PFSK-1 (cell line): ENCODE results near the gene LAMA3. TPM values are rescaled to one million over a fixed set of nuclear protein-coding genes. Genes with fewer than 3 reads are reported as not detected.

Experiments used
- FOXP2 ChIP-seq: optimal IDR thresholded peaks from 2 replicates; pipeline ENCODE3; 2011; ENCODE audit warnings: borderline replicate concordance, control low read depth, inconsistent platforms; ENCODE audit not compliant: insufficient read depth; ENCODE audit errors: extremely low read length, extremely low read depth
- POLR2AphosphoS5 ChIP-seq: IDR thresholded peaks from 2 replicates; pipeline ENCODE4 v1.6.1; 2012; ENCODE audit warnings: low read depth, mild to moderate bottlenecking, control low read depth, low read length, moderate library complexity
- REST ChIP-seq, 2 experiments: IDR thresholded peaks; 2 replicates each; pipeline versions ENCODE4 v1.6.1 to v1.8.0; 2011 to 2012; ENCODE audit warnings: low read depth in 2 of 2, low read length in 2 of 2, control low read depth in 1 of 2, inconsistent platforms in 1 of 2, mild to moderate bottlenecking in 1 of 2, moderate library complexity in 1 of 2; ENCODE audit not compliant: insufficient read depth in 1 of 2
- SIN3A ChIP-seq: IDR thresholded peaks from 2 replicates; pipeline ENCODE4 v1.6.1; 2012; ENCODE audit warnings: mild to moderate bottlenecking, low read length, moderate library complexity, borderline replicate concordance; ENCODE audit not compliant: insufficient read depth
- TAF1 ChIP-seq: IDR thresholded peaks from 2 replicates; pipeline ENCODE4 v1.6.1; 2012; ENCODE audit warnings: low read length, control low read depth, borderline replicate concordance; ENCODE audit not compliant: insufficient read depth
- polyA plus RNA-seq: library from polyadenylated mRNA; unstranded; fragments of >200 nt; gene quantifications from one replicate; pipeline ENCODE4 v1.2.1, GENCODE V29; 2012; ENCODE audit warnings: low read depth, missing spikeins; ENCODE audit not compliant: insufficient read length

Gene LAMA3
- 0.73 TPM for polyA plus RNA-seq

GRCh38 chr18:23689031-23689615, at the start of gene LAMA3:
Gene LAMA3 (plus strand): TSS chr18:23689453. CDS start chr18:23689684, 231 bp downstream.
- no peak for TF ChIP-seq FOXP2
- no peak for TF ChIP-seq TAF1
- no peak for TF ChIP-seq REST (IDR thresholded peaks at IDR 0.05; ENCODE audit: insufficient read depth in 1 of 2, low read depth in 2 of 2, low read length in 2 of 2)
- TF ChIP-seq SIN3A: no peak
- no peak for TF ChIP-seq POLR2AphosphoS5

- TF ChIP-seq REST (IDR thresholded peaks at IDR 0.05; ENCODE audit: insufficient read depth in 1 of 2, low read depth in 2 of 2, low read length in 2 of 2) (no peak), SIN3A (no peak), POLR2AphosphoS5 (no peak)
Observed at GRCh38 chr18:23640052-23640451, 49.2 kb upstream of the LAMA3 start.

GRCh38 chr18:23641143-23641720, 48.0 kb upstream of the LAMA3 start:
- TF ChIP-seq SIN3A: no peak
- TF ChIP-seq POLR2AphosphoS5: no peak
- no peak for TF ChIP-seq FOXP2
- no peak for TF ChIP-seq REST (IDR thresholded peaks at IDR 0.05; ENCODE audit: insufficient read depth in 1 of 2, low read depth in 2 of 2, low read length in 2 of 2)
- TF ChIP-seq TAF1: no peak

- TF ChIP-seq SIN3A: no peak
- TF ChIP-seq FOXP2: no peak
- TF ChIP-seq POLR2AphosphoS5: no peak
- TF ChIP-seq TAF1: no peak
- no peak for TF ChIP-seq REST (IDR thresholded peaks at IDR 0.05; ENCODE audit: insufficient read depth in 1 of 2, low read depth in 2 of 2, low read length in 2 of 2)
Observed at GRCh38 chr18:23641937-23642666, 47.2 kb upstream of the LAMA3 start.
